Hematopoietic multipotent progenitor cell treated with erythropoietin and hydrocortisone succinate and interleukin-3 and kit ligand, for 4 days (in vitro differentiated cells): ENCODE results near the gene STIMATE.

Experiments used
- DNase-seq: peaks from one replicate; pipeline ENCODE4 v3.0.0-alpha.2; 2015

Gene STIMATE

DNA sequence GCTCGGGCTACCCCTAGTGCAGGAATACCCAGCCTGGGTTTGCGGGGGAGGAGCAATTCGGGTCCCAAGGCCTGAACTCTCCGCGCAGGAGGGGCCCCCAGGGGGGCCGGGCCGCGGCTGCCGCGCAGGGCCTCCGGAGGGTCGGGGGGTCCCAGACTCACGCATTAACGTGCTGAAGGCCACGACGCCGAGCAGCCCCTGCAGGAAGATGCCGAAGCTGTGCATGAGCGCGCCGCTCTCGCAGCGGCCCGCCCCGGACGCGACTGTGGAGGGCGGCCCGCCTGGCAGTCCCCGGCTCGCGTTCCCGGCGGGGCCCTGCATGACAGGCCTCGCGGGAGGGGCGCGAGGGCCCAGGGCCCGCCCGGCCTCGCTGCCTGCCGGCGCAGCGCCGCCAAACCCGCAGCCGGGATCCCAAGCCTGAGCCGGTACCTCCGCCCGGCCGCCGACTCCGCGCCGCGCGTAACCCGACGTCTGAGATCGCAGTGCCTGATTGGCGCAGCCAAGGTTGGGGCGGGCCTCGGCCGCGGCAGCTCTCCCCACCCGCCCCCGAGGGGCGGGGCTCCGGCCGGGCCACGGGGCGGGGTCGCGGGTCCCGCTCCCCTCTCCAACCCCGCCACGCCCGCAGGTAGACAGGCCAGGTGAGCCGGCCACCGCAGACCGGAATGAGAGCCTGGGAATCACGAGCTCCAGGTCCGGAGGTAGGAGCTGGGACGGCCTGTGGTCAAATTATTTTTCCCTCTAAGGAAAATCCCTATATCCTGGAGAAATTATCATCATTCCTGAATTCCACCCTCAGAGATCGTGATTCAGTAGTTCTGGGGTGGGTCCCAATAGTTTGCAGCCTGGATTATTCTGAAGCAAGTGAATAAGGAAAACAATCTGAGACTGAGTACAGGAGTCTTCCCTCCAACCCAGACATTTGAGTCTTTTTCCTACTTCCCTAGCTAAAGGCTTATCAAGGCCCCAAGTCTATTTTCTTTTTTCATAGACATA lies at the start of gene STIMATE:
TSS of gene STIMATE (minus strand) at position 419 of the 993 bp plus-strand sequence. CDS start at position 321, 98 bp downstream.
- DNase-seq: peak; percentile 94

DNA sequence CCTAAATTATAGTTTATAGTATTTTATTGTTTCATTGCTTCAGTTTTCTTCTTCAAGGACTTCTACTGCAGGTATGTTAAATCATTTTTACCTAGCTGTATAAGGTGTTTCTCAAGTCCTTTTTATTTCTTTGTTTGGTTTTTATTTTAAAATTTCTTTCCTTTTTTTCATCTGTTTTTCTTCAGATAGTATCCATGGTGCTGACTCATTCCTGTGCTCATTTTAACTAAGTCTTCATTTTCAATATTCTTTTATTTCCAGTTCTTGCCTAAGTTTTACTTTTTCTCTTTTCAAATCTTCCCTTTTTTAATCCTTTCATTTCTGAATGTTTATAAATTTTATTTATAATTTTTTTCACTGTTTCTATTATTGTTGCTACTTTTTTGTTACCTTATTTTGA lies 42.3 kb upstream of the STIMATE start:
- DNase-seq: no peak

DNA sequence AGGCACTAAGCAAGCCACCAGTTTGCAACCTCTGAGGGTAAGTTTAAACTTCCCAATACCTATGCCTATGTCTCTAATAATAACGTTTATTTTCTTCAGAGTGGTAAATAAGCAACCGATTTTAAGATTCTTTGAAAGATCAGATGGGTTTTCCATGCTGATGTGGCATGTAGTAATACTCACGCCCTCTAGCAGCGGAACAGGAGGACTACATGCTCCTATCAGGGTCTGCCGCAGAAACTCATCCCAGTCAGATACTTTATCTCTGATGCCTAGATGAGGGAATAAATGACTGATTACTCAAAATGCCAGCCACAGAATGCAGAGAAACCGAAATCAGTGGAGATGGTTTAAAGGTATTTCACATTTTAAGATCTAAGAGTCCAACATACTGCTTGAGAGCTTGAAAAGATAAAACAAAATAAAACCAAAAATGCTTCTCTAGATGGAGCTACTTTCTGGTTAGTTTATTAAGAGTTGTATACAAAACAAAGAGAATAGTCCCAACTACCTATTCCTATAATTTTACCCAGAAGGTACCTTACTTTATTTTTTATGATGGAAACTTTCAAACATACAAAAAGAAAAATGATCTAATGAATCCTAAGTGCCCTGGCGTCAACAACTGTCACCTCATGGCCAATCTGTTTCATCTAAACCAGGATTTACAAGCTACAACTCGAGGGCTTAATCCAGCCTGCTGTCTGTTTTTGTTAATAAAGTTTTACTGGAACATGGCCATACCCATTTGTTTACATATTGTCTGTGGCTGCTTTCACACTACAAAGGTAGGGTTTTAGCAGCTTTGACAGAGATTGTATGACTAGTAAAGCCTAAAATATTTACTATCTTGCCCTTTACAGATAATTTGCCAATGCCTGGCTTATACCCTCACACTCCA lies 37.5 kb upstream of the STIMATE start:
- DNase-seq: peak; percentile 78

DNA sequence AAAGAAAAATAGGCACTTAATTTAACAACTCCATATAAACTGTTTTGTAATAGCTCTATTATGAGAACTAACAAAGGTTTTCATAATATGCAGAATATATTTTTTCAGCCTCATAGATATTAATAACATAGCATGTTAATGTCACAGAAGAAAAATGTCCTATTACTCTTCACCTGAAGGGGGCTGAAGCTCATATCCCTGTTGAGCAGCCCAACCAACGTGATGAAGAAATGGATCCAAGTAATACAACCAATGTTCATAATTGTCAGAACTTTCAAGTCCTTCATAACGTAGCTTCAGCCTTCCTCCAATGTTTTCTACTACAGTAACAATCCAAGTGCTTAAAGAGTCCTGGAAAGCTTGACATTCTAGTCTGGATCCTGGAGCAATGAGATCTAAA lies 34.5 kb upstream of the STIMATE start:
- peak; percentile 22 for DNase-seq

DNA sequence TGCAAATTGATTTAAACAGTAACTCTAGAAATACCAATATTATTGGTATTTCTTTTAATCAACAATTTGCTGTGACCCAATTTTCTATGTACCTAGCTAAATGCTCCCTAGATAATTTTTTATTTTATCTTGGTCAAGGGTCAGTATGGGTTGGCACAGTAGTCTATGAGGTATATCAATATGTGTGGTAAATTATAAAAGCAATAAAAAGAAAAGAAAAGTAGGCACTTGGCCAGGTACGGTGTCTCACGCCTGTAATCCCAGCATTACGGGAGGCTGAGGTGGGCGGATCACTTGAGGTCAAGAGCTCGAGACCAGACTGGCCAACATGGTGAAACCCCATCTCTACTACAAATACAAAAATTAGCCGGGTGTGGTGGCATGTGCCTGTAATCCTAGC lies 34.0 kb upstream of the STIMATE start:
- DNase-seq: no peak

DNA sequence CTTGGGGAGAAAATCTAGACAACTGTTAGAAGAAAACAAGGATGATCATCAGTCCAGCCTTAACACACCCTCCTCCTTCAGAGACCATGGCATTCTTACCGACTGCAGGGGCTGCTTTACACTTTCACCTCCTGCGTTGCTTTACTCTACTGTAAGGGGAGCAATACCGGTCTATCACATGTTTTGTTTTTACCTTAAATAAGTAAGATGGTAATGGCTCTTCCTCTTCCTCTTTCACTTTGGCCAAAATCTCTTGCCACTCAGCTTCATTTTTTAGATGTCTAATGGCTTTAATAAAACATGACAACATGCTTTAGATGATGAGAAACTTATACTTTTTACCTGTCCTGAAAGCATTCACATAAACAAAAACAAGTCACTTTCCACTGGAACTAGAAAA lies 33.4 kb upstream of the STIMATE start:
- no peak for DNase-seq

DNA sequence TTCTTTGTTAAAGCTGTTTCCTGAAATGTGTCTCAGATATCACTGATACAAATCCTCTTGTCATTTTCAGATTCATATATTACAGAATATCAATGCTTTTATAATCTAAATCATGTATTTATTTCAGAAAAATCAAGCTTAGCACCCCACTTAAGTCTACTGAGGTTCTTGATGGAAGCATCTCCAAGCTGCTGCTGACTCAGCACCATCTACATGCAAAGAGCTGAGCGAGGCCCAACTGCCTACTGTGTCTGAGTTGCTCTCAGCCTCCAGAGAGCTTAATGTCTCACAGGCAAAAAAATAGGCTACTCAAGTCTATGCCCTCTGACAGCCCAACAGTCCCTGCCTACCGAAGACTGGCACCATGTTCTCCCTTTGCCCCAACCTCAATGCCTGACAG lies 29.2 kb upstream of the STIMATE start:
- DNase-seq: no peak

DNA sequence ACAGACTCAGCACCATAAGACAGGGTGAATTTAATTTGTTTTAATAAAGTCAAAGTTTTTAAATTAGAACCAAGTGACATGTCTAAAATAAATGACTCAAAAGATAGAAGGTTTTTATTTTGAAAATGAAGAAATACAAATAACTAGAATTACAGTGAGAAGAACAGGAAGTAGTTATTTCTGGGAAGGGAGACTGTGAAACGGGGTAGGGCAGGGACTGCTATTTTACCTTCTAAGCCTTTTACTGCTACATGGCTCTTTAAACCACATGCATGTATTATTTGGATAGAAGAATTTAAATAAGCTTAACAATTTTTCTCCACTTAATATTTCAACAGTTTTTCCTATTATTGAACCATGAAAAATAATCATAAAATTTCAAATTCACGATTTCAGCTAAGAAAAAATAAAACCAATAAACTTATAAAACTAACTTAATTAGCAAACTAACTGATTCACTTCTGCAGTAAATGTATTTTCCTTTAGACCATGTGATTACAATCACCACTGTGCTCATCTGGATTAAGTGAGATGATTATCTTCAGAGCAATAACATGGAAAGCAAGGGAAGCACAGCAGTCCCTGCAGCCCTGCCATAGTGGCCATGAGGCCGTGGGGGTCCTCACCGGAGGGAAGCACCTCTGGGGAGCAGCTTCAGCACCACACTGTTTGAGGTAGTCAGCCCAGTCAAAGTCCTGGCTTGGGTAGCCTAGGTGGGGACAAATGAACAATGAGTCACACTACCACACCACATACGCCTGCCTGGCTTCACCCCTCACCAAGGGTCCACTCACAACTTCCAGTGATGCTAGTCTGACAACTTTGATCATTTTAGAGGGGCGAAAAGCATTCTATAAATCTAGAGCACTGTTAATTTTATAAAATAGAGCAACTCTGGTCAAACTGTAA lies 28.3 kb upstream of the STIMATE start:
- DNase-seq: peak; percentile 21

DNA sequence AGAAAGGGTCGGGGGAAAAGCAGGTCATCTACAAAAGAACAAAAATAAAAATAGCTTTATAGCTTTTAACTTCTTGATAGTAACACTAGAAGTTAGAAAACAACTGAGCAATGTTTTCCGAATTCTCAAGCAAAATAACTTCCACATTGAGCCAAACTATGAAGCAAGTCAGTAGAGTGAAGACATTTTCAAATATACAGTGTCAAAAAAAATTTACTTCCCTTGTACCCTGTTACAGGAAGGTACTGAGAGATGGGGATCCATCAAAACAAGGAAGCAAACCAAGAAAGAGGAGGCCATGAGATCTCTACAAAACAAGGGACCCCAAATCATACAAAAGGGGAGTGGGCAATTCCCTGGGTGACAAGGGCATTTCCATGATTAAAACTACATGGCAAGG lies 26.6 kb upstream of the STIMATE start:
- DNase-seq: no peak

DNA sequence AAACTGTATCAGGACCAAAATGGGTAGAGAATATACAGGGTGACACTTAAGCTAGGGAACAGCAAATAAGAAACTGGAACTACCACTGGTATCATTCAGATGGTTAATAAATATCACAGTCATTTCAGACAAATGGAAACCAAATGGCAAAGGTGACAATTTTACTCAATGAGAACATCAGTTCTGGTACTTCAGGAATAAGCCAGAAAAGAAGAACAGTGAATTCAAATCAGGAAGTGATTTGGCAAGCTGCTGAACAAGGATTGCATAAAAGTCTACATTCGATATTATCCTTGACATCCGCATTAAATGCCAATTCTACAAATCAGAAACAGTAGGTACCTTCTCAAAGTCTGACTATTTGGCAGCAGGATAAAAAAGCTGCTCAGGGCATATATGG lies 23.5 kb upstream of the STIMATE start:
- no peak for DNase-seq

DNA sequence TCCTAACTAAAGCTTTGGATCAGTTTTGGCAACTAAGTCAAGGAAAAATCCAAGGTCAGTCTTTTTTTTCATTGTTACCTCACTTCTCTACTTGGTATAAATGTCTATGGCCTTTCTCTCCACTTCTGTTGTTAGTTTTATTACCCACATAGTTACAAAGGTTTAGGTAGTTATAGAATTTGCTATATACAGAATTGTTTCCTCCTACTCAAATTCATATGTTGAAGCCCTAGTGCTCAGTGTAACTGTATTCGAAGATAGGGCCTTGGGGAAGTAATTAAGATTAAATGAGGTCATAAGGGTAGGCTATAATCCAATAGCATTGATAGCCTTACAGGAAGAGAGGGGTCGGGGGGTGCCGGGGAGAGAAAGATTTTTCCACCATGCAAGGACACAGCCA lies 19.7 kb upstream of the STIMATE start:
- DNase-seq: no peak

DNA sequence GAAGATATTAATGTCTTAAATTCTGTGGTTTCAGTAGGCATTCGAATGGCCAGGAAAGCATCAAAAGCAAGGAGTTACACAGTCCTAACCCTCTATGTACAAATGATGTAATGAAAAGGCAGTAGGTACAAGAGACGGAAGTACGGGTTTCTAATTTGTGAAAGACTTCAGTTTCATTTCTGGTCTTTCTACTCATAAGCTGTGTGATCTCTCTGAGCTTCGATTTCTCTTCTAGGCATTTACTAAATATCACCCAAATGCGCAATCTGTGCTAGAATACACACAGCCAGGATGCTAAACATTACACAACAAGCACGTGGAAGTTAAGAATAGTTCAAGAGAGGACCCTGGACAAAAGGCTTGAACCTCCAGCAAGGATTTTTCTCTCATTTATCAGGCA lies 17.9 kb upstream of the STIMATE start:
- no peak for DNase-seq

DNA sequence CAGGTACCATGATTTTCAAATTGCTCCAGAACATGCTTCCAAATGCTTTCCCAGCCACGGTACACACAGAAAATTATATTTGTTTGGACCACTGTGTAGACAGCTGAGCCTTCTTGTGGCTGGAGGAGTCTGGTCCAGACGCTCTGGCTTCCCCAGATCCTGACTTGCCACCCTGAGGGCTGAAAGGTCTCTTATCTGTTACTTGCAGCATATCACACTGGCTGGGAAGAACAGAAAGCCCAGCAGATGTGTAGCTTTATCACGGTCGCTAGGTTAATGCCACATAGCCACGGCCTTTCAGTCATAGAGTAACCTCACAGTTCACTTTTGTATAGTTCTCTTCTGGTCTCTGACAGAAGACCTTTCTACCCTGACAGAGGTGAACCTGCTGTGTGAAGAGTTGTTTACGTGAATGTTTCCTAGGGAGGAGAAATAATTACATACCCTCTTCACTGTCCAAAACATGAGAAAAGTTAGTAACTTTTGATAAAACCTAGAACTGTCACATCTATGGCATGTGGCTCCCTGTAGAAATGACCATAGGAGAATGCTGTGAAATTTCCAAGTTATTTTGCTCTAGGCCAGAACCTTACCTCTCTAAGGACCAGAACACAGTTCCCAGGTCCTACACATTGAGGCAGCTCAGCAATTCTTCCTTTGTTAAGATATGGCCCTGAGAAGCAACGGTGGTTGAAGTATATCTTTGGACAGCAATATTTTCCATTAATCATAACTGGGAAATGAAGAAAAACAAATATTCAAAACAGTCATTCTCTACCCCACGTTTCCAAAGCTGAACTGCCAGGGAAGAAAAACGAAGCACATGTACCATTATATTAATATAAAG lies 15.8 kb upstream of the STIMATE start:
- DNase-seq: peak; percentile 96

DNA sequence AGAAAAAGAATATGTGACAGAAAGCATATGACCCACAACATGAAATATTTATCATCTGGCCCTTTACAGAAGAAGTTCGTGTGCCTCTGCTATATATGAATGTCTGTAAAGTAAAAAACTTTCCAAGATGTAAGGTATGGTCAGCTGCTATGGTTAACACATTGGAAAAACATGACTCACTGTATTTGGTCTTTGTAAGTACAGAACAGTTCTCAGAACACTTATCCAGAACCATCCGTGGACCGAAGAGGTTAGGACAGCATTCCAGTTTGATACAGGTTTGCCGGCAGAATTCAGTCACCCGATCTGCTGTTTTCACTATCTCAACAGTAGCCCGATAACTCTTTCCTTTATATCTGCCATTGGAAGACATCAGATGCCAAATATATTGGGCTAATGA lies 13.5 kb upstream of the STIMATE start:
- DNase-seq: no peak

DNA sequence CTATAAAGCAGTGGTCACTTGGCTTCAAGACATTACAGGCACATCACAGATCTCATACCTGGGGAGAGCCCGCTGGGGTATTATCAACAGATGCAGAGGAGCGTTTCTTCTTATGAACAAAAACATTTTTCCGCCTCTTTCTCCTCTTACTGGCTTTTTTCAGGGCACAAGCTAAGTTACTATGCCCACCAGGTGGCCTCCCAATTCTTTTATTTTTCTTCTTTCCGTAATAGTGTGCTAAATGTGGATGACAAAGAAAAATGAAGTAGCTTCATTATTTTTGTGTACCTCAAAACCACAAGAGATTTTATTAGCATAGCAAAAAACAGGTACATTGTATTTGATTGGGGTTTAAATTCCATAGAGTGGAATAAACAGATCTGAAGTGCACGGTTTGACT lies 10.1 kb upstream of the STIMATE start:
- peak; percentile 45 for DNase-seq

DNA sequence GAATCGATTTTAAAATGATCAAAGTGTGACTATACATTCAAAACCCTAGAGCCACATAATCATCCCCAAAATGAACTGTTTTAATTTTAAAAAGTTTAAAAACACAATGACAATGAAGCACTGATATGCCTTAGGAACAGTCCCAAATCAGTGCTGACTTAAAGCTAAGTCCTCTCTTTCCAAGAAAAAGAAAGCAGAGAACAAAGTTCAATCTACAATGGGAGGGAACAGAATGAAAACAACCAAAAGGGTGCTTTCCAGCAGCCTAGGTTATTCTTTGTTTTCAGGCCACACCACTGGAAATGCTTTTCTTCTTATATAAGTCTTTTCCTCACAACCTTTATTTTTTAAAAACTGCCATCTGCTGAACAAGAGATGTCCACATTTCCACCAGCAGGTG lies 7.2 kb upstream of the STIMATE start:
- no peak for DNase-seq

DNA sequence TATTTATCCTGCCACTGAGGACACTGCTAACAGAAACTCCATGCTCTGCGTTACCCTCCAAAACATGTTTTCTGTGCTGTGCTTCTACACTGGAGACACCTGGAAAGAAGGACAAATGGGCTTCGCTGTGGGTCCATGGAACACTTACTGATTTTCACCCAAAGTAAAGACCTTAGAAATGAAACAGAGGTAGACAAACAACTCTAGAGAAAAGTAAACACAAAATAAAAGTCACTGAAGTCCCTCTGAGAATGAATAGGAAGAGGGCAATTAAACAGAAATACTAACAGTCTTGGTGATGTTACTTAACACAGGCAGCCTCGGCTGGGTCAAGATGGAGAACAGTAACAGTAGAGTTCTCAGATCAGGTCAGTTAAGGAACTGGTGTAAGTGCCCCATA lies 6.7 kb upstream of the STIMATE start:
- no peak for DNase-seq

DNA sequence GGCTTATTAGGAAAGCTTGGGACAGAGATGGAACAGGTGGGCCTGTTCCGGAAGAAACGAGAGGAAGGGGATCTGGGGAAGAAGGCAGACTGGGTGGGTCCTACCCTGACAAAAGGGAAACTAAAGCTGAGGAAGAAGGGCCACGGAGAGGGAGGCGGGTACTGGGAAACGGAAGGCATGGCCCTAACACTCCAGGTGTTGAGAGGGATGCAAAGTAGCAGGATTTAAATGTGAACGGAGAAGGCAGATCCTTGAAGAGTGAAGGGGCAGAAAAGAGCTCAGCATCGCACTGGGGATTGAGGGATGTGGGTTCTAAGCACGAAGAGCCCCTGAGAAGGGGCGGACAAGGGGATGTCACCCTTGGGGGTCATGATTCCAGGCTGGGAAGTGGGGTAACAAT lies 735 bp downstream of the STIMATE start:
- DNase-seq: no peak

DNA sequence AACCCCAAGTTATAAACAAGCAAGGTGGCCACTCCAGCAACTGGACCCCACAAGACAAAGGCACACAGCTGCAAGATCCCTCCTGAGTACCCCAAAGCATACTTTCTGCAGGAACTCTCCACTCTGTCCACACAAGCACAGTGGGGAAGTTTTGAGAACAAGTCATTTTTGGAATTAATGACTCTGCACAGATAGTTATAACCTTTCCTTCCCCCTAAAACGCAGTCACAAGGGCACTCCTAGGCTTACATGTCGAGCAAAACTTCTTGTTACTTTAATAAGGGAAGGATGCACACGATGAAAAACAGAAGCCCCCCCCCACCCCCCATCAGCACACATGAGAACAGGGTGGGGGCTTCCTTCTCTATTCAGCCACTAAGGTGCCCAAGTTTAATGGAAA lies 1.2 kb downstream of the STIMATE start:
- no peak for DNase-seq

DNA sequence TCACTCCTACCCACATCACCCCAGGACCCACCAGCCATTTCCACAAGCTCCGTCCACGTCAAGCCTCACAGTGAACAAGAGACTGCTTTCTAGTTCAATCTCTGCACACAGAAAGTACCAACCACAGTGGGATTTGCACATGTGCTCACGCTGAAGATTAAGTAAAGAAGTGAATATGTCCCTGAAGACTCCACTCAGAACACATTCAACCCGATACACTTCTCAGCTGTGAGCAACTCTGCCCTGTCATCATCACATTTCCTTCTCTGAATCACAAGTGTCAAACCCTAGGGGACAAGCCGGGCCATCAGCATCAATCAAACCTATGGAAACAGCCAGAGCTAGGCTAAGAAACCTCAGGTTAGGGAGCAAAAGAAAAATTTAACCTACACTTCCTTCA lies 1.9 kb downstream of the STIMATE start:
- no peak for DNase-seq

DNA sequence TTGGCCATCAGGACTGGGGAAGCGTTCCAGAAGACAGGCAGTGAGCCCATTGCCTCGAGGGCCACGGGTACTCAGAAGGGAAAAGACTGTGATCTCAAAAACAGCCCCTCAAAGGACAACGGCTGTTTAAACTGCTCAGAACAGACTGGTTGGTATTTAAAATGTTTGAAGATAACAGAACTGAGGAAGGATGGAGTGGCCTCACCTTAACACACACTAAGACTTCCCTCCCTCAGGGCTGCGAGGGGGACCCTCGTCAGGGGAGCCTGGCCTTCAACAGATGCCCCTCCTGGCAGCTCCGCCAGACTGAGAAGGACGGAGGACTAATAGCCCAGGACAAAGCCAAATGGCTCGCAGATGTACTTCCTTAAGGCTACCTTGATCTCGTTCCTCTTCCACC lies 2.6 kb downstream of the STIMATE start:
- DNase-seq: no peak

DNA sequence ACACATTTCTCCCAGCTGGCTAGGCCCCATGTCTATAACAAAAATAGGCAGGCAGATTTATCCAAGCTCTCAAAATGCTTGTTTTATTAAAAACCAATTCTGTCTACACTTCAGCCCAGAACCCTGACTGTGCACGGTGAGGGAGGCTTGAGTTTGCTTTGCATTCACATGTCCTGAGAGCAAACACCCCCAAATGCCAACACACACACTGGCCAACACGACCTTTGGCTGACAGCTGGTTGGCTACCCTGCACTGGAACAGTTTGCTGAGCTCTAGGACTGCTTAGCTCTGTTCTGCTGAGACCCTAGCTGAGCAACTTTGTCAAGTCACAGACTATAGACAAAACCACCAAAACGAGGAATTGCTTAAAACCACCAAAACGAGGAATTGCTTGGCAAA lies 3.6 kb downstream of the STIMATE start:
- peak; percentile 15 for DNase-seq
